ENCODE measurements around the gene LTA. TPM values are rescaled to one million over a fixed set of nuclear protein-coding genes. Genes with fewer than 3 reads are reported as not detected.

Gene LTA
- total and polyA plus RNA-seq, 2 experiments from 2014 or later, result not detected

DNA sequence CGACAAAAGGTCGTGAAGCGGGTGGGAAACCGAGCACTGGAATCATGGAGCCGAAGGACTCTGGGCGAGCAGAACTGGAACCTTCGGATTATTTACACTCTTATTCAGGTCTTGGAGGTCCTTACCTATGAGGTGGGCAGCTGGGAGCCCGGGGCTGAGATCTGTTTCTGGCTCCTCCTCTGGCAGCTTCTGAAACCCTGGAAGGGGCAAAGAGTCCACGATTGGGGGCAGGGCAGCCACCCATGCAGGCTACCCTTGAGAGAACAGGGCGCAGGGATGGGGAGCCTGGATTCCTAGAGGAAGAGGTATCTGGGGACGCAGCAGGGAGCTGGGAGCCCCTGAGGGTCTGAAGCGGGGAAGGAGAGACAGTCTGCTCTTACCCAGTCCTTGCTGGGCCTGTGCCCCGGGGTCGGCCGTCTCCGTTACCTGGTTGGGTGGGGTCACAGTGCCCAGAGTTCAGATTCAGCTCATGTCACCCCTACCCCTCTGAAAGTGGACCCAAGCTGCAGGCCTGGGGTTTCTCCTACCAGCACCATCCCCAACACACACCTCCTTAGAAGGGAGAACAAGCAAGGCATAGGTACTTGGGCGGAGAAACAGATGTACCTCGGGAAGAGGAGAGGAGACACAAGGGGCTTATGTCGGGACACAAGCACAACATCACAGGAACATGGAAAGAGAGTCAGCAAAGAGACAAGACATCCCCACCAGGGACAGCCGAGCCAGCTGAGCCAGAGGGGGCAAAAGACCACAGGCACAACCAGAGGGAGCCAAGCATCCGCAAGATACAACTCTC lies 9.5 kb downstream of the LTA start (continued):
- TF ChIP-seq, protein P1, sequence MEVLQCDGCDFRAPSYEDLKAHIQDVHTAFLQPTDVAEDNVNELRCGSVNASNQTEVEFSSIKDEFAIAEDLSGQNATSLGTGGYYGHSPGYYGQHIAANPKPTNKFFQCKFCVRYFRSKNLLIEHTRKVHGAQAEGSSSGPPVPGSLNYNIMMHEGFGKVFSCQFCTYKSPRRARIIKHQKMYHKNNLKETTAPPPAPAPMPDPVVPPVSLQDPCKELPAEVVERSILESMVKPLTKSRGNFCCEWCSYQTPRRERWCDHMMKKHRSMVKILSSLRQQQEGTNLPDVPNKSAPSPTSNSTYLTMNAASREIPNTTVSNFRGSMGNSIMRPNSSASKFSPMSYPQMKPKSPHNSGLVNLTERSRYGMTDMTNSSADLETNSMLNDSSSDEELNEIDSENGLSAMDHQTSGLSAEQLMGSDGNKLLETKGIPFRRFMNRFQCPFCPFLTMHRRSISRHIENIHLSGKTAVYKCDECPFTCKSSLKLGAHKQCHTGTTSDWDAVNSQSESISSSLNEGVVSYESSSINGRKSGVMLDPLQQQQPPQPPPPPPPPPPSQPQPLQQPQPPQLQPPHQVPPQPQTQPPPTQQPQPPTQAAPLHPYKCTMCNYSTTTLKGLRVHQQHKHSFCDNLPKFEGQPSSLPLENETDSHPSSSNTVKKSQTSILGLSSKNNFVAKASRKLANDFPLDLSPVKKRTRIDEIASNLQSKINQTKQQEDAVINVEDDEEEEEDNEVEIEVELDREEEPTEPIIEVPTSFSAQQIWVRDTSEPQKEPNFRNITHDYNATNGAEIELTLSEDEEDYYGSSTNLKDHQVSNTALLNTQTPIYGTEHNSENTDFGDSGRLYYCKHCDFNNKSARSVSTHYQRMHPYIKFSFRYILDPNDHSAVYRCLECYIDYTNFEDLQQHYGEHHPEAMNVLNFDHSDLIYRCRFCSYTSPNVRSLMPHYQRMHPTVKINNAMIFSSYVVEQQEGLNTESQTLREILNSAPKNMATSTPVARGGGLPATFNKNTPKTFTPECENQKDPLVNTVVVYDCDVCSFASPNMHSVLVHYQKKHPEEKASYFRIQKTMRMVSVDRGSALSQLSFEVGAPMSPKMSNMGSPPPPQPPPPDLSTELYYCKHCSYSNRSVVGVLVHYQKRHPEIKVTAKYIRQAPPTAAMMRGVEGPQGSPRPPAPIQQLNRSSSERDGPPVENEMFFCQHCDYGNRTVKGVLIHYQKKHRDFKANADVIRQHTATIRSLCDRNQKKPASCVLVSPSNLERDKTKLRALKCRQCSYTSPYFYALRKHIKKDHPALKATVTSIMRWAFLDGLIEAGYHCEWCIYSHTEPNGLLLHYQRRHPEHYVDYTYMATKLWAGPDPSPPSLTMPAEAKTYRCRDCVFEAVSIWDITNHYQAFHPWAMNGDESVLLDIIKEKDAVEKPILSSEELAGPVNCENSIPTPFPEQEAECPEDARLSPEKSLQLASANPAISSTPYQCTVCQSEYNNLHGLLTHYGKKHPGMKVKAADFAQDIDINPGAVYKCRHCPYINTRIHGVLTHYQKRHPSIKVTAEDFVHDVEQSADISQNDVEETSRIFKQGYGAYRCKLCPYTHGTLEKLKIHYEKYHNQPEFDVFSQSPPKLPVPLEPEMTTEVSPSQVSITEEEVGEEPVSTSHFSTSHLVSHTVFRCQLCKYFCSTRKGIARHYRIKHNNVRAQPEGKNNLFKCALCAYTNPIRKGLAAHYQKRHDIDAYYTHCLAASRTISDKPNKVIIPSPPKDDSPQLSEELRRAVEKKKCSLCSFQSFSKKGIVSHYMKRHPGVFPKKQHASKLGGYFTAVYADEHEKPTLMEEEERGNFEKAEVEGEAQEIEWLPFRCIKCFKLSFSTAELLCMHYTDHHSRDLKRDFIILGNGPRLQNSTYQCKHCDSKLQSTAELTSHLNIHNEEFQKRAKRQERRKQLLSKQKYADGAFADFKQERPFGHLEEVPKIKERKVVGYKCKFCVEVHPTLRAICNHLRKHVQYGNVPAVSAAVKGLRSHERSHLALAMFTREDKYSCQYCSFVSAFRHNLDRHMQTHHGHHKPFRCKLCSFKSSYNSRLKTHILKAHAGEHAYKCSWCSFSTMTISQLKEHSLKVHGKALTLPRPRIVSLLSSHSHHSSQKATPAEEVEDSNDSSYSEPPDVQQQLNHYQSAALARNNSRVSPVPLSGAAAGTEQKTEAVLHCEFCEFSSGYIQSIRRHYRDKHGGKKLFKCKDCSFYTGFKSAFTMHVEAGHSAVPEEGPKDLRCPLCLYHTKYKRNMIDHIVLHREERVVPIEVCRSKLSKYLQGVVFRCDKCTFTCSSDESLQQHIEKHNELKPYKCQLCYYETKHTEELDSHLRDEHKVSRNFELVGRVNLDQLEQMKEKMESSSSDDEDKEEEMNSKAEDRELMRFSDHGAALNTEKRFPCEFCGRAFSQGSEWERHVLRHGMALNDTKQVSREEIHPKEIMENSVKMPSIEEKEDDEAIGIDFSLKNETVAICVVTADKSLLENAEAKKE (CRISPR knock-in tag; IDR thresholded peaks at IDR 0.05), result no peak

DNA sequence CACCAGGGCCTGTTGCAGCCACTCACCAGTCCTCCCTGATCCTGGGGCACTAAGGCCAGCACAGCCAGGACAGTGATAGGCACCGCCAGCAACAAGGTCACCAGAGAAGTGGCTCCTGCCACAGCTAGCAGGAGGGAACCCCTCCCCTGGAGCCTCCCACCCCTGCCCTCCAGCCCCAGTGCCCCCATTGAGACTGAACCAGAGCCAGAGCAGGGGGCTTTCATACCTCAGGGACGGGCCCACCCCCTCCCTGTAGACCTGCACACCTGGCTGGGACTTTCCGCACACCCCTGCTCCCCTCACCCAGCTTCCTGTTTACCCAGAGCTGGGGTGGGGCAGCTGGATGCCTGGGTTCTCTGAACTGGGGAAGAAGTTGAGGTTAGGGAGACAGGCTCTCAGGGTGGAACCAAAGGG lies 10.1 kb downstream of the LTA start, which contains the start of gene LTB:
TSS of gene LTB (minus strand) at position 195 of the 414 bp plus-strand sequence. CDS start at position 188, 7 bp downstream.
- DNase-seq (ENCODE audit: low spot score) (no peak), ATAC-seq (no peak)
- peaks cover 4% of the 10 kb centered on the region; the same call in 1 of the 2 replicates for H3K4me1 ChIP-seq (ENCODE audit: insufficient read depth)
- H2AFZ ChIP-seq, result peak within 1 kb of the TSS; percentile 99
- H3K27me3 ChIP-seq (ENCODE audit: insufficient read depth), result peaks cover 20% of the 10 kb centered on the region
- Mint-ChIP-seq H3K36me3 (ENCODE audit: low read depth) (no peaks in the 10 kb centered on the region), H3K27me3 (ENCODE audit: insufficient read depth, low read depth, poor library complexity) (peaks cover 34% of the 10 kb centered on the region), H3K4me1 (peaks cover 24% of the 10 kb centered on the region), H3K9me3 (peaks cover 3% of the 10 kb centered on the region; the same call in 1 of the 3 replicates), H3K4me3 (peak within 1 kb of the TSS; percentile 95), H3K27ac (peak within 1 kb of the TSS; percentile 60; the same call in 1 of the 2 replicates)
- peak within 1 kb of the TSS; percentile 96 for H3K4me2 ChIP-seq
- H3F3A ChIP-seq (replicated peaks; ENCODE audit: low read depth), result no peaks in the 10 kb centered on the region
- no peaks in the 10 kb centered on the region for H3K36me3 ChIP-seq (ENCODE audit: insufficient read depth)
- peak within 1 kb of the TSS; percentile 95 for H3K4me3 ChIP-seq
- no peak within 1 kb of the TSS for H3K27ac ChIP-seq (ENCODE audit: low read depth)
- H3K9me2 ChIP-seq (ENCODE audit: insufficient read depth), result no peaks in the 10 kb centered on the region
- TF ChIP-seq, protein P2, sequence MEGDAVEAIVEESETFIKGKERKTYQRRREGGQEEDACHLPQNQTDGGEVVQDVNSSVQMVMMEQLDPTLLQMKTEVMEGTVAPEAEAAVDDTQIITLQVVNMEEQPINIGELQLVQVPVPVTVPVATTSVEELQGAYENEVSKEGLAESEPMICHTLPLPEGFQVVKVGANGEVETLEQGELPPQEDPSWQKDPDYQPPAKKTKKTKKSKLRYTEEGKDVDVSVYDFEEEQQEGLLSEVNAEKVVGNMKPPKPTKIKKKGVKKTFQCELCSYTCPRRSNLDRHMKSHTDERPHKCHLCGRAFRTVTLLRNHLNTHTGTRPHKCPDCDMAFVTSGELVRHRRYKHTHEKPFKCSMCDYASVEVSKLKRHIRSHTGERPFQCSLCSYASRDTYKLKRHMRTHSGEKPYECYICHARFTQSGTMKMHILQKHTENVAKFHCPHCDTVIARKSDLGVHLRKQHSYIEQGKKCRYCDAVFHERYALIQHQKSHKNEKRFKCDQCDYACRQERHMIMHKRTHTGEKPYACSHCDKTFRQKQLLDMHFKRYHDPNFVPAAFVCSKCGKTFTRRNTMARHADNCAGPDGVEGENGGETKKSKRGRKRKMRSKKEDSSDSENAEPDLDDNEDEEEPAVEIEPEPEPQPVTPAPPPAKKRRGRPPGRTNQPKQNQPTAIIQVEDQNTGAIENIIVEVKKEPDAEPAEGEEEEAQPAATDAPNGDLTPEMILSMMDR (conservative IDR thresholded peaks at IDR 0.05; ENCODE audit: low read depth in 2 of 2), result no peak
- H3K79me2 ChIP-seq (replicated peaks; ENCODE audit: insufficient read depth), result no peaks in the 10 kb centered on the region
- no peaks in the 10 kb centered on the region for H4K20me1 ChIP-seq (replicated peaks; ENCODE audit: insufficient read depth)

Data from GM23338 (cell line).